GM15510 (cell line): ENCODE measurements around the gene WIPF2.

Source experiments
- POLR2A ChIP-seq: IDR thresholded peaks from 3 replicates; pipeline ENCODE4 v1.6.1; 2011; ENCODE audit warnings: borderline replicate concordance; ENCODE audit not compliant: insufficient read length; ENCODE audit errors: extremely low read depth

The WIPF2 gene, protein sequence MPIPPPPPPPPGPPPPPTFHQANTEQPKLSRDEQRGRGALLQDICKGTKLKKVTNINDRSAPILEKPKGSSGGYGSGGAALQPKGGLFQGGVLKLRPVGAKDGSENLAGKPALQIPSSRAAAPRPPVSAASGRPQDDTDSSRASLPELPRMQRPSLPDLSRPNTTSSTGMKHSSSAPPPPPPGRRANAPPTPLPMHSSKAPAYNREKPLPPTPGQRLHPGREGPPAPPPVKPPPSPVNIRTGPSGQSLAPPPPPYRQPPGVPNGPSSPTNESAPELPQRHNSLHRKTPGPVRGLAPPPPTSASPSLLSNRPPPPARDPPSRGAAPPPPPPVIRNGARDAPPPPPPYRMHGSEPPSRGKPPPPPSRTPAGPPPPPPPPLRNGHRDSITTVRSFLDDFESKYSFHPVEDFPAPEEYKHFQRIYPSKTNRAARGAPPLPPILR

DNA sequence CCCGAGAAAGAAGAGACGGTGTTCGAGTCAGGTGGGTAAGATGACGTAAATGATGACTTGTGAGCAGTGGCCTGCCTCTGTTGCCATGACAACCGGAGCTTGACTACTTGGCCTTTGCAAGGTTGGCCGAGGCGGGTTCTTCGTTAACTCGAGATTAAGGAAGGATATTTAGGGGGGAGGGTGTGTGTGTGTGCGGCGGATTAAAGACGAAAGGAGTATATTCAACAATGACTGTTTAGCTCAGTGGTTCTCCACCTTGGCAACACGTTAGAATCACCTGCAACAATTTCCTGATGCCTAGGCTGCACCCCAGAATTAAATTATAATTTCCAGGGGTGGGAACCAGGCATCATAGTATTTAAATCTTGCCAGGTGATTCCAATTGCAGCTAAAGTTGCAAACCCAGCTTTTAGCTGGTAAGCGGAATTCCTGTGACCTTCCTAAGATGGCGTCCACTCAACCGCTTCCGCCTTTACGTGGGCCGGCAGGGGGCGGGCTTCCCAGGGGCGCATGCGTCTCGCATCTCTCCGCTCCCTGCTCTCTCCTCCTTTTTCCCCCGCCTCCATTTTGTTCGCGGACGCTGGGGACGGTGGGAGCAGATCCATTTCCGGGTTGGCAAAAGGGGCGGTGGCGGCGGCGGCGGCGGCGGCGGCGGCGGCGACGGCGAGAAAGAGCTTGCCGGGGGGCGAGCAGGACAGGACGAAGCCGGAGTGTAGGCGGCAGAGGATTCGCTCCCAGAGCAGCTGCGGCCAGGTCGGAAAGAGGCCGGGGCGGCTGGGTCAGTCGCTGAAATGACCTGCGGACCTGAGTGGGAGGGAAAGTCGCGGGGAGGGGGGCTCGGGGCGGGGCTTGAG is at the start of gene WIPF2:
Gene WIPF2, plus strand, starts transcription at position 565 of the 854 bp plus-strand sequence. CDS start 37,156 bp downstream, outside the sequence.
- TF ChIP-seq POLR2A, result peak; percentile 55

GRCh38 chr17:40170325-40170724 is 48.8 kb upstream of the WIPF2 start:
- no peak for TF ChIP-seq POLR2A

- TF ChIP-seq POLR2A, result no peak
These were observed 47.4 kb upstream of the WIPF2 start for GRCh38 chr17:40171750-40172149.

- no peak for TF ChIP-seq POLR2A
These were observed 45.9 kb upstream of the WIPF2 start for GRCh38 chr17:40173091-40173777.

- TF ChIP-seq POLR2A, result no peak
These were observed 45.3 kb upstream of the WIPF2 start for GRCh38 chr17:40173778-40174135.

DNA sequence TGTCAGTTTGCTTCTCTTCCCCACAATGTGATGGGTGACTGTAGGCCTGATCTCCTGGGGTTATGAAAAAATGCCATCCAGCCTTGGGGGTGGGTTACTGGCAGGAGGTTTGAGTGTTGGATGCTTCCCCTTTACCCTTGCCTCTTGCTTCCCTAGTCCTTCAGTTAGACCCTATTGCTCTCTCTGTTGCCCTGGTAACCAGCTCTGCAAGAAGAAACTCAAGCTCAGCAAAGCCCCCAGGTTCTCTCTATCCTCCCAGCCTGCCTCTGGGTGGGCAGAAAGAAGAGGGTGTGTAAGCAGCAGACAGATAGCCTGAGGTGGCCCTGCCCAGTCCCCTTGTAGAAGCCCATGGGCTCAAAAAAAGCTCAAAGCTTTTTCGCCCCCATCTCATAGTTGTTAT is 44.6 kb upstream of the WIPF2 start:
- TF ChIP-seq POLR2A, result no peak

- TF ChIP-seq POLR2A, result no peak
These were observed 43.0 kb upstream of the WIPF2 start for GRCh38 chr17:40175928-40176753.

DNA sequence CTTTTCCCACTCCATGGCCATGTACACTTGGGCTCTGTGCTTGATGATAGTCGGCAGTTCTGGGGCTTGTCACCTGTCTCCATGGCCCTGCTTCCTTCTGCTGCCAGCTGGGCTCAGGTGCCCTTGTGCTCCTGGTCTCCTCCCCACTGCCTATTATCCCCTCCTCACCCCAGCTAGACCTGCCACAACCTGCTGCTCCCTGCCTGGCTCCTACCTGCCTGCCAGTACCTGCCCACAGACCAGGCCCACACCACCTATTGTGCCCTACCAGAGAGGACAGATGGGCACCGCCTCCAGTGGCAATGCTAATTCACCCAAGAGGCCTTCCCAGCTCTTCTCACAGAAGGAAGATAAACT is 42.4 kb upstream of the WIPF2 start:
- no peak for TF ChIP-seq POLR2A

DNA sequence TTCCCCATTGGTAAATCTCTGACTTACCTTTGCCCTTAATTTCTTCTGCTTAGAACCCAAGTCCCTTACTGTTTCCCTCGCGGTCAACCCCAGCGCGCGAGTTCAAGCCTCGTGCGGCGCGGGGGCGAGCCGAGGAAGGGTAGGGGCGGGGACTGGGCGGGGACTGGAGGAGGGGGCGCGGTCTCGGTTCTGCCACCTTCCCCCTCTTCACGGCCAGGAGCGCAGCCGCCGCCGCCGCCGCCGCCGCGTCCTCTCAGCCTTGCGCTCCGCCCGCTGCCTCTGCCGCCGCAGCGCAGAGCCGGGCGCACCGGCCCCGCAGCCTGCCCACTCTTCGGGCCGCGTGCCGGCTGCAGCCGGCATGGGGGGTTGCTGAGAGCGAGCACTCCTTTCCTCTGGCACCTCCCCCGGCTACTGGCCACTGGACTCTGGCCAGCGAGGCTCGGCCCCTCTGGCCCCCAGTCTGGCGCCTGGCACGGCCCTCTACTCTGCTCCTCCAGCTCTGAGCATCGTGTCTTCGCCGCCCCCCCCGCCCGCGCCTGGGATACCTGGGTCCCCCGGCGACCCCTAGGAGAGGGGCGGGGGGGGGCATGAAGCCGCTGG is 41.7 kb upstream of the WIPF2 start, which contains the start of gene RAPGEFL1:
Gene RAPGEFL1, plus strand, starts transcription at position 196 of the 600 bp plus-strand sequence. Its CDS starts 392 bp downstream, at position 588.
- TF ChIP-seq POLR2A, result peak; percentile 32

GRCh38 chr17:40178021-40178601 is 41.0 kb upstream of the WIPF2 start:
- no peak for TF ChIP-seq POLR2A

DNA sequence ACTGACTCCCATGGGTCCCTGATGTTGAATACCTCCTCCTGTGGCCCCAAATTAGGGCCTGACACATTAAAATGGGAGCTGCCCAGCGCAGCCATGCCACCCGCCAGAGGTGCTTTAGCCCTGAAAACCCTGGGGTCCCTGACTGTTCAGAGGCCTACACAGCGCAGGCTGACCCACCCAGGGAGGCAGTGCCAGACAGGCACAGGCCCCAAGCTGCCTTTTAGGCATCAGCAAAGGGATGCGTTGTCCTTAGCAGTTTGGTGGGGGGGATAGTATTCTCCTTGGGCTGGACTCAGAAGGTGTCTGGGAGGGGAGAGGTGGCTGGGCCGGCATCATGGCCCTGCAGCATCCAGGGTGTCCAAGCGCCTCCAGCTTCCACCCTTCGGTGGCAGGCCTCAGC is 40.4 kb upstream of the WIPF2 start:
- no peak for TF ChIP-seq POLR2A

GRCh38 chr17:40179923-40180659 is 39.0 kb upstream of the WIPF2 start:
- no peak for TF ChIP-seq POLR2A

DNA sequence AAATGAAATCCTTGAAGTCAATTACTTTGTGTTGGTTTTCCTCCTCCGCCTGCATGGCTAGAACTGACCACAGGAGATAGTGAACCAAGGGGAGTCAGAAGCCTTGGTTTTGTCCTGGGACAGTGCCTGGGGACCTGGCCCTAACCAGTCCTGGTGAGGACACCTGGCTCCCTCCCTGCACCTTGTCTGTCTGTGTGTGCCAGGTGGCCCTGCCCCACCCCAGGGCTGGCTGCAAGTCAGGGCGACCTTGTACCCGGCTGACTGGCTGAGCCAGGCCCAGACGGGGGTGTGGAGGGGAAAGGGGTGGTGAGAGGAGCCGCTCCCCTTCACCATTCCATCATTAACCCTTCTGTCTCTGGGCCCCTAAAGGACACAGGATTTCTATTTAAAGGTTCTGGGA is 38.4 kb upstream of the WIPF2 start:
- no peak for TF ChIP-seq POLR2A
